Activated naive CD4-positive, alpha-beta T cell treated with anti-CD3 and anti-CD28 coated beads, Interleukin-2, amount 50 U/mL, for 24 hours (primary cell): ENCODE data around the gene CADM4.
A peak's percentile ranks its signal among the peaks of the same experiment; 100 is the strongest.
"Not testable (repeated sequence)": the region's sequence is repeated elsewhere in the genome, so short reads cannot be mapped to it uniquely, and the experiment has no call there.

Experiments
- H3K27ac Mint-ChIP-seq: one replicate; pipeline ENCODE4 v1.8.0; 2021; ENCODE audit warnings: mild to moderate bottlenecking, mixed read lengths
- H3K27me3 Mint-ChIP-seq: one replicate; pipeline ENCODE4 v1.8.0; 2021; ENCODE audit warnings: mixed read lengths
- H3K36me3 Mint-ChIP-seq: one replicate; pipeline ENCODE4 v1.8.0; 2021; ENCODE audit warnings: mixed read lengths
- H3K4me1 Mint-ChIP-seq: one replicate; pipeline ENCODE4 v1.8.0; 2021; ENCODE audit warnings: mixed read lengths
- H3K4me3 Mint-ChIP-seq: one replicate; pipeline ENCODE4 v1.8.0; 2021; ENCODE audit warnings: mild to moderate bottlenecking, mixed read lengths
- H3K9me3 Mint-ChIP-seq: one replicate; pipeline ENCODE4 v1.8.0; 2021; ENCODE audit warnings: mixed read lengths

CADM4 gene

DNA sequence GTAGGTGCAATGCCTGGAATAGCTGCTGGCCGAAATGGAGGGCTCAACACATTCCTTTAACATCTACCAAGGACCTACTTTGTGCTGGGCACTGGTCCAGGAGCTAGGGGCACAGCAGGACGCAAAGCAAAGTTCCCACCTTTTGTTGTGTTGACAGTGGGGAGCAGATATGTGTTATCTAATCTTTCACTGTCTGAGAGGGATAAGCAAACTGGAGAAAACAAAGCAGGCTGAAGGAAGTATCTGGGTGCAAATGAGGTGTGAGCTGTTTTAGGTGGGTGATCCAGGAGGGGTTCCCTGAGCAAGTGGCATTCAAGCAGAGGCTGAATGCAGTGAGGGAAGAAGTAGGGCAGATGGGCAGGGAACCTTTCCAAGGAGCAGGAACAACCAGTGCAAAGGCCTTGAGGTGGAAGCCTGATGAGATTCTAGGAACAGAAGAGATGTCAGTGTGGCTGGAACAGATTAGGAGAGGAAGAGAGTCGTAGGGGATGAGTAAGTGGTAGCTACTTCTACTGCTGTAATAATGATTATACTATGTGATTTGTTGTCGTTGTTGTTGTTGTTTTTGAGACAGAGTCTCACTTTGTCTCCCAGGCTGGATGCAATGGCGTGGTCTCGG is 32.5 kb upstream of the CADM4 start:
- H3K4me1 Mint-ChIP-seq, result peaks cover 40% of the 10 kb centered on the region
- H3K9me3 Mint-ChIP-seq, result no peaks in the 10 kb centered on the region
- peak overlapping the region; percentile 6 for H3K27ac Mint-ChIP-seq
- H3K4me3 Mint-ChIP-seq, result no peak overlapping the region
- H3K36me3 Mint-ChIP-seq, result peaks cover 6% of the 10 kb centered on the region
- H3K27me3 Mint-ChIP-seq, result no peaks in the 10 kb centered on the region

DNA sequence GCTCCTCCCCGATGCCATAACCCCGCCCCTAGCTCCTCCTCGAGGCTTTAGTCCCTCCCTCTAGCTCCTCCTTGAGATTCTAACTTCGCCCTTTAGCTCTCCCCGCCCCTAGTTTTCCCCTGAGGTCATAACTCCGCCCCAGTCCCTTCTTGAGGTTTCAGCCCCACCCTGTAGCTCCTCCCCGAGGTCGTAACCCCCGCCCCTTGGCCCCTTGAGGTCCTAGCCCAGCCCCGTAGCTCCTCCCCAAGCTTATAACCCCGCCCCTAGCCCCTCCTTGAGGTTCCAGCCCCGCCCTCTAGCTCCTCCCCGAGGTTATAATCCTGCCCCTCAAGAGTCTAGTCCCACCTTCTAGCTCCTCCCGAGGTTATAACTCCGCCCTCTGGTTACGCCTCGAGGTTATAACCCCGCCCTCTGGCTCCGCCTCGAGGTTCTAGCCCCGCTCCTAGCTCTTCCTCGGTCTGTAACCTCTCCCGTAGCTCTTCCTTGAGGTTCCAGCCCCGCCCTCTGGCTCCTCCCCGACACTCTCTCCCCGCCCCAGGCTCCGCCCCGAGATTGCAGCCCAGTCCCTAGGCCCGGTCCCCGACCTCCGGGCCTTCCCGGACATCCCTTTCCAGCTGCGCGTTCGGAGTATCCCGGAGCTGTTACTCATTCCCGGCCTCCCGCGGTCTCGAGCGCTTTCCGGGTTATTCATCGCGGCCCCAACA is 28.9 kb upstream of the CADM4 start:
- peaks cover 51% of the 10 kb centered on the region for H3K4me1 Mint-ChIP-seq
- H3K27me3 Mint-ChIP-seq, result no peaks in the 10 kb centered on the region
- peaks cover 6% of the 10 kb centered on the region for H3K36me3 Mint-ChIP-seq
- H3K4me3 Mint-ChIP-seq, result peak overlapping the region; percentile 89
- no peaks in the 10 kb centered on the region for H3K9me3 Mint-ChIP-seq
- peak overlapping the region; percentile 81 for H3K27ac Mint-ChIP-seq

DNA sequence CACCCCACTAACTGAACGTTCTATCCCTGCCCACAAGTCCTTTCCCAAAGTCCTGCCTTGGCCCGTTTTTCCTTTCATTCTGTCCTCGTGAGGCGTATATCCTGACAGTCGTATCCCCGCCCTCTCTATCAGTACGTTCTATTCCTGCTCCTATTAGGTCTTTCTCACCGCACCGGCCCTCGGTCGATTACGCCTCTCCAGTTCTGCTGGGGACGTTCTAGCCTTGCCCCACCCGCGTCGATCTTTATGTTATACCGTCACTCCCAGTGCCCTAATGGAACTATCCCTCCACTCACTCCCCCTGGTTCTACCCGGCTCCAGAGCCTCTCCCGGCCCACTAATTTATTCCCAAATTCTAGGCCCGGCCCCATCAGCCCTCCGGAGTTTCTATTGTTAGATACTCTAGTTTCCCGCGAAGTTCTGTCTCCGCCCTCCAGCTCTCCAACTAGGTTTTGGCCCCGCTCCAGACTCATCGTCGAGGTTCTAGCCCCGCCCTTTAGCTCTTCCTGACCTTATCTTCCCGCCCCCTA is 28.3 kb upstream of the CADM4 start:
- no peaks in the 10 kb centered on the region for H3K27me3 Mint-ChIP-seq
- peak overlapping the region; percentile 81 for H3K27ac Mint-ChIP-seq
- H3K4me3 Mint-ChIP-seq, result peak overlapping the region; percentile 89
- peaks cover 51% of the 10 kb centered on the region for H3K4me1 Mint-ChIP-seq
- peaks cover 6% of the 10 kb centered on the region for H3K36me3 Mint-ChIP-seq
- no peaks in the 10 kb centered on the region for H3K9me3 Mint-ChIP-seq

- H3K27me3 Mint-ChIP-seq, result no peaks in the 10 kb centered on the region
- peaks cover 6% of the 10 kb centered on the region for H3K36me3 Mint-ChIP-seq
- no peak overlapping the region for H3K27ac Mint-ChIP-seq
- H3K9me3 Mint-ChIP-seq, result no peaks in the 10 kb centered on the region
- H3K4me3 Mint-ChIP-seq, result peak overlapping the region; percentile 89
- peaks cover 51% of the 10 kb centered on the region for H3K4me1 Mint-ChIP-seq
These were observed 27.7 kb upstream of the CADM4 start for GRCh38 chr19:43667126-43667875.

GRCh38 chr19:43664018-43664417 is 24.4 kb upstream of the CADM4 start:
- H3K4me3 Mint-ChIP-seq, result peak overlapping the region; percentile 34
- H3K27me3 Mint-ChIP-seq, result no peaks in the 10 kb centered on the region
- H3K9me3 Mint-ChIP-seq, result no peaks in the 10 kb centered on the region
- peaks cover 33% of the 10 kb centered on the region for H3K4me1 Mint-ChIP-seq
- peak overlapping the region; percentile 73 for H3K27ac Mint-ChIP-seq
- H3K36me3 Mint-ChIP-seq, result peaks cover 12% of the 10 kb centered on the region

GRCh38 chr19:43662487-43662886 is 22.8 kb upstream of the CADM4 start:
- Mint-ChIP-seq H3K27ac (no peak overlapping the region), H3K27me3 (no peaks in the 10 kb centered on the region), H3K36me3 (peaks cover 11% of the 10 kb centered on the region), H3K4me1 (peaks cover 19% of the 10 kb centered on the region), H3K9me3 (no peaks in the 10 kb centered on the region), H3K4me3 (no peak overlapping the region)

- H3K36me3 Mint-ChIP-seq, result peaks cover 9% of the 10 kb centered on the region
- no peaks in the 10 kb centered on the region for H3K9me3 Mint-ChIP-seq
- no peaks in the 10 kb centered on the region for H3K27me3 Mint-ChIP-seq
- peaks cover 15% of the 10 kb centered on the region for H3K4me1 Mint-ChIP-seq
- H3K27ac Mint-ChIP-seq, result no peak overlapping the region
- H3K4me3 Mint-ChIP-seq, result no peak overlapping the region
These were observed 21.3 kb upstream of the CADM4 start for GRCh38 chr19:43660971-43661360.

DNA sequence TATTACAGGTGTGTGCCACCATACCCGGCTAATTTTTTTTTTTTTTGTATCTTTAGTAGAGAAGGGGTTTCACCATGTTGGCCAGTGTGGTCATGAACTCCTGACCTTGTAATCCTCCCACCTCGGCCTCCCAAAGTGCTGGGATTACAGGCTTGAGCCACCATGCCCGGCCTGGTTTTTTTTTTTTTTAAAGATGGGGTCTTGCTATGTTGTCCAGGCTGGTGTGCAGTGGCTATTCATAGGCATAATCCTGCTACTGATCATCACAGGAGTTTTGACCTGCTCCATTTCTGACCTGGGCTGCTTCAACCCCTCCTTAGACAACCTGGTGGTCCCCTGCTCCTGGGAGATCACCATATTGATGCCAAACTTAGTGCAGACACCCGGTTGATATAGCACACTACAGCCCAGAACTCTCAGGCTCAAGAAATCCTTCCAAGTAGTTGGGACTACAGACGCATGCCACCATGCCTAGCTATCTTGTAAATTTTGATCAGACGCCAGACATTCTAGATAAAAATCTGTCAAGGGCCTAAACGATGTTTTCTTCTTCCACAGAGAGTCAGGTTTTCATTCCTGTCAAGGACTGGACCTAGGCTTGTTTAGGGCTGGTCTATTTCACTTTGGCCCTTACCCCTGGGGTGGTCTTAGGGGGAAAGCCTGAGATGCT is 20.8 kb upstream of the CADM4 start:
- H3K36me3 Mint-ChIP-seq, result peaks cover 12% of the 10 kb centered on the region
- H3K27ac Mint-ChIP-seq, result no peak overlapping the region
- no peak overlapping the region for H3K4me3 Mint-ChIP-seq
- peaks cover 15% of the 10 kb centered on the region for H3K4me1 Mint-ChIP-seq
- no peaks in the 10 kb centered on the region for H3K27me3 Mint-ChIP-seq
- H3K9me3 Mint-ChIP-seq, result no peaks in the 10 kb centered on the region

- H3K4me1 Mint-ChIP-seq, result no peaks in the 10 kb centered on the region
- no peaks in the 10 kb centered on the region for H3K27me3 Mint-ChIP-seq
- peaks cover 12% of the 10 kb centered on the region for H3K36me3 Mint-ChIP-seq
- no peaks in the 10 kb centered on the region for H3K9me3 Mint-ChIP-seq
- H3K27ac Mint-ChIP-seq, result no peak overlapping the region
- H3K4me3 Mint-ChIP-seq, result no peak overlapping the region
These were observed 18.8 kb upstream of the CADM4 start for GRCh38 chr19:43658494-43658893.

DNA sequence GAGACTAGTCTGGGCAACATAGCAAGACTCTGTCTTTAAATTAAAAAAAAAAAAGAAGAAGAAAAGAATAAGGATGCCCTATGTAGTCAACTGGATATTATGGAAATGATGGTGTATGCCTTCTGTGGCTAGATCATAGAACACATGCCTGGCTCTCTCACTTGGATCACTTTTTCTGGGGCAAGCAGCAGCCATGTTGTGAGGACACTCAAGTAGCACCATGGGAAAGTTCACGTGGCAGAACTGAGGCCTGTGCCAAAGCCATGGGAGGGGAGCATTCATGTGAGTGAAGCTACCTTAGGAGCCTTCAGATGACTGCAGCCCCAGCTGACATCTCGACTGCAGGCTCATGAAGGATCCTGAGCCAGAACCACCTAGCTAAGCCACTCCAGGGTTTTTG is 18.4 kb upstream of the CADM4 start:
- H3K9me3 Mint-ChIP-seq, result no peaks in the 10 kb centered on the region
- peaks cover 12% of the 10 kb centered on the region for H3K36me3 Mint-ChIP-seq
- no peak overlapping the region for H3K27ac Mint-ChIP-seq
- H3K4me3 Mint-ChIP-seq, result no peak overlapping the region
- H3K4me1 Mint-ChIP-seq, result no peaks in the 10 kb centered on the region
- H3K27me3 Mint-ChIP-seq, result no peaks in the 10 kb centered on the region

DNA sequence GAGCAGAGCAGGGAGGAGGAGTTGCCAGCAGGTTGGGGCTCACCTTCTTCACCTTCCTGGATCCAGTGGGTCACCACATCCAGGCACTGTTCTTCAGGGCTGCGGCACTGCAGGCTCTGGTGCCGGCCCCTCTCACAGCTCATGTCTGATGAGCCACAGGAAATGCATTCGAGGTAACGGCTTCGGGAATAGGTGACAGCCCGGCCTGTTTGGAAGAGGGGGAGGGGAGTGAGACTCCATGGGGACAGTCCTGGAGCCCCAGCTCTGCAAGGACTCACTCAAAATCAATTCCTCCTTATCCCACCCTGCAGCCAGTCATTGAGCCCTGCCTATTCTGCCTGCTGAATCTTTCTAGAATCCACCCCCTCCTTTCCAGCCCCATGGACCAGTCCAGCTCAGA is 16.8 kb upstream of the CADM4 start:
- Mint-ChIP-seq H3K27ac (no peak overlapping the region), H3K4me1 (no peaks in the 10 kb centered on the region), H3K27me3 (no peaks in the 10 kb centered on the region)

DNA sequence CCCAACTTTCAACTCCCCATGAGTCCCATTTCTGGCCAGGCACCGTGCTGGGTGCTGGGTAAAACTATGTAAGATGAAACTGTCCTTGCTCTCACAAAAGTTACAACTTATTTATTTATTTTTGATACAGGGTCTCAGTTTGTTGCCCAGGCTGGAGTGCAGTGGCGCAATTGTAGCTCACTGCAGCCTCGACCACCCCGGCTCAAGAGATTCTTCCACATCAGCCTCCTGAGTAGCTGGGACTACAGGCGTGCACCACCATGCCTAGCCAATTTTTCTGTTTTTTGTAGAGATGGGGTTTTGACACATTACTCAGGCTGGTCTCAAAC is 12.9 kb upstream of the CADM4 start:
- H3K27me3 Mint-ChIP-seq, result no peaks in the 10 kb centered on the region
- H3K27ac Mint-ChIP-seq, result no peak overlapping the region
- peaks cover 2% of the 10 kb centered on the region for H3K36me3 Mint-ChIP-seq
- H3K9me3 Mint-ChIP-seq, result no peaks in the 10 kb centered on the region
- H3K4me3 Mint-ChIP-seq, result no peak overlapping the region
- no peaks in the 10 kb centered on the region for H3K4me1 Mint-ChIP-seq

More for the DNA sequence above, 16.8 kb upstream of the CADM4 start:
- Mint-ChIP-seq H3K4me3 (no peak overlapping the region), H3K36me3 (peaks cover 12% of the 10 kb centered on the region), H3K9me3 (no peaks in the 10 kb centered on the region)

DNA sequence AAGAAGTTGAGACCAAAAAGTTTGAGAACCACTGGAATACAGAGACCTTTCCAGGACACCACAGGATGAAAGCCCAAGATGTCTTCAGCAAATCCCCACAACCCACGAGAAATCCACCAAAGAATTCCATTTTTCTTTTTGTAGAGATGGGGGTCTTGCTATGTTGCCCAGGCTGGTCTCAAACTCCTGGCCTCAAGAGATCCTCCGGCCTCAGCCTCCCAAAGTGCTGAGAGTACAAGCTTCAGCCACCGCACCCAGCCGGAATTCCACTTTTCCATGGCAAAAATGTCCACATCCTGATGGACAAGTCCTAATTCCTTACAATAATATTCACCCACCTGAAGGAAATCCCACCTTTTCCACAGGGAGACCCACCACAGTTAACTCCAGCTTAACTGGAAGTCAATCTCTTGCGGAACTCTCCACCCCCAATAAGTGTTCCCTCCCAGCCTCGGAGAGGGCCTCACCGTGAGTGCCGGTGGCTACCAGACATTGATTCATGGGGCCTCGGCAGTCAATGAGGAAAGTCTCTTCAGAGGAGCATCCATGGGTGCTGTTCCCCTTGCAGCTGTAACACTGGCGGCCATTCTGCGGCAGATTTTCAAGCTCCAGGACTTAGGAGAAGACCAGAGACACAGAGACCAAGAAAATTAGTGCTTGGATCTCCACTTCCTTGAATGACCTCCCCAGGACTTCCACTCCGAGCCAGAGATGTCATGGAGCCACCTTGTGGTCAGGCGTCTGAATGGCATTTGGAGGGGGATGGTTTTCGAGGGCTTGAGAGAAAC is 12.3 kb upstream of the CADM4 start:
- Mint-ChIP-seq H3K27me3 (no peaks in the 10 kb centered on the region), H3K27ac (no peak overlapping the region), H3K4me1 (no peaks in the 10 kb centered on the region), H3K4me3 (no peak overlapping the region), H3K9me3 (no peaks in the 10 kb centered on the region), H3K36me3 (peaks cover 2% of the 10 kb centered on the region)

- not testable (repeated sequence) for H3K4me3 Mint-ChIP-seq, H3K9me3 Mint-ChIP-seq, H3K4me1 Mint-ChIP-seq, H3K36me3 Mint-ChIP-seq, H3K27ac Mint-ChIP-seq, H3K27me3 Mint-ChIP-seq
These were observed 10.6 kb upstream of the CADM4 start for GRCh38 chr19:43650276-43650675.

DNA sequence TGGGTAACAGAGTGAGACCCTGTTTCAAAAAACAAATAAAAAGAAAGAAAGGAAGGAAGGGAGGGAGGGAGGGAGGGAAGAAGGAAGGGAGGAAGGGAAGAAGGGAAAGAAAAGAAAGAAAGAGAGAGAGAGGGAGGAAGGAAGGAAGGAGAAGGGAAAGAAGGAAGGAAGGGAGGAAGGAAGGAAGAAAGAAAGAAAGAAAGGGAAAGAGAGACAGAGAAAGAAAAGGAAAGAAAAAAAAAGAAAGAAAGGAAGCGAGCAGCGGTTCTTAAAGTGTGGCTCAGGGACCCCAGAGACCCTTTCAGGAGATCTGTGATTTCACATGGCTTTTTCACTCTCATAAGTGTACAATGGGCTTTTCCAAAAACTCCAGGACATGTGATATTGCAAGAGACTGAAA is 9.9 kb upstream of the CADM4 start:
- no peaks in the 10 kb centered on the region for H3K9me3 Mint-ChIP-seq
- H3K4me1 Mint-ChIP-seq, result no peaks in the 10 kb centered on the region
- no peak overlapping the region for H3K4me3 Mint-ChIP-seq
- no peak overlapping the region for H3K27ac Mint-ChIP-seq
- no peaks in the 10 kb centered on the region for H3K27me3 Mint-ChIP-seq
- peaks cover 3% of the 10 kb centered on the region for H3K36me3 Mint-ChIP-seq
